Measurements from ENCODE around the gene PRKN.

- TF ChIP-seq EZH2 (IDR thresholded peaks at IDR 0.05; ENCODE audit: insufficient read depth, poor library complexity, severe bottlenecking) = no peak
- no peak for TF ChIP-seq EZH2phosphoT487 (IDR thresholded peaks at IDR 0.05; ENCODE audit: insufficient read depth, low read depth)
Observed at GRCh38 chr6:161833099-161833860, 894.3 kb downstream of the PRKN start.
